Right lung (tissue), 5 donors: Measurements from ENCODE around the gene CDH26. TPM values are rescaled to one million over a fixed set of nuclear protein-coding genes. Genes with fewer than 3 reads are reported as not detected.
"Not testable (repeated sequence)": the region's sequence is repeated elsewhere in the genome, so short reads cannot be mapped to it uniquely, and the experiment has no call there.

Source experiments
- DNase-seq, 2 donors: peaks; one replicate each; pipeline ENCODE4 v3.0.0-alpha.2; 2013
- polyA plus RNA-seq, 5 donors: library from polyadenylated mRNA; unstranded; fragments of 120-200 nt; gene quantifications; one replicate each; pipeline versions ENCODE4 v1.2.1 to v1.2.3, GENCODE V29; 2013; ENCODE audit warnings: inconsistent platforms in 1 of 5, low replicate concordance in 1 of 5; ENCODE audit not compliant: insufficient read length in 5 of 5, insufficient read depth in 1 of 5

Gene CDH26
- polyA plus RNA-seq, 5 donors: 1.6 to 2.6 (median 2.2) TPM

DNA sequence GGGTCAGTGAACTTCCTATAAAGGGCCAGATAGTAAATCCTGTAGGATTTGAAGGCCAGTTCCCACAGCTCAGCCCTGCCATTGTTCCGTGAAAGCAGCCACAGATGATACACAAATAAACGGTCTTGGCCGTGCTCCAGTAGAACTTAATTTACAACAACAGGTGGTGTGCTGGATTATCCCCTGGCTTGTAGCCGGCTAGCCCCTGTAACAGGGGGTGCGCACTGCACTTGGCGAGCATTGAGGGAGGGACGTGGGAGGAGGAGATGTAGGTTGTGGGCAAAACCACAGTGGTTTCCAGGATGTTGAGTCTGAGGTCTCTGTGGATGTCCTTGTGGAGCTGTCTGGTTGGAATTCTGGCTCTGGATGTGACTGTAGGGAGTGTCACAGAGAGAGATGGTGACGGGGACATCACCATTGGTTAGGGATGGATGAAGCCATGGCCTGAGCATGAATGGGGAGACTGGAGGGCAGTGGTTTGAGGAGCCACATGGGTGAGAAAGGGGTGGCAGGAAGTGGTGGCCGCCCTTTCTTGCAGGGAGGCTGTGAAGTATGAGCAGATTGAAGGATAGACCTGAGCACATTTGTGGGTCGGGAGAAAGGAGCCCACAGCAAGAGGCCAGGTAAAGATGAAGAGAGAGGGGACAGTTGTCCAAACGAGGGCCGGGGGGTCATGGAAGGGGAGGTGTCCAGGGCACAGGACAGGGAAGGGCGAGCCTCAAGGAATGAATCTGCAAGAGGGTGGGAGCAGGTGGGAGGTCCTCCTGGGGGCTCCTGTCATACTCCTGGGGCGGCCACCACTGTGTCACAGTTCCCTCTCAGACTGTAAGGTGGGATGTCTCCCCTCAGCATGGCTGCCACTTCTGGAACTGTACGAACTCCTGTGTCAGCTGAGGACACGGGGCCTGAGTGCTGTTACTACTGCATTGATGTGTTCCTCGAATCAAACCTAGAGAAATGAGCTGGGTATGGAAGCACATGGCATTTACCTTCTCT is 53.6 kb downstream of the CDH26 start:
- no peak for DNase-seq

DNA sequence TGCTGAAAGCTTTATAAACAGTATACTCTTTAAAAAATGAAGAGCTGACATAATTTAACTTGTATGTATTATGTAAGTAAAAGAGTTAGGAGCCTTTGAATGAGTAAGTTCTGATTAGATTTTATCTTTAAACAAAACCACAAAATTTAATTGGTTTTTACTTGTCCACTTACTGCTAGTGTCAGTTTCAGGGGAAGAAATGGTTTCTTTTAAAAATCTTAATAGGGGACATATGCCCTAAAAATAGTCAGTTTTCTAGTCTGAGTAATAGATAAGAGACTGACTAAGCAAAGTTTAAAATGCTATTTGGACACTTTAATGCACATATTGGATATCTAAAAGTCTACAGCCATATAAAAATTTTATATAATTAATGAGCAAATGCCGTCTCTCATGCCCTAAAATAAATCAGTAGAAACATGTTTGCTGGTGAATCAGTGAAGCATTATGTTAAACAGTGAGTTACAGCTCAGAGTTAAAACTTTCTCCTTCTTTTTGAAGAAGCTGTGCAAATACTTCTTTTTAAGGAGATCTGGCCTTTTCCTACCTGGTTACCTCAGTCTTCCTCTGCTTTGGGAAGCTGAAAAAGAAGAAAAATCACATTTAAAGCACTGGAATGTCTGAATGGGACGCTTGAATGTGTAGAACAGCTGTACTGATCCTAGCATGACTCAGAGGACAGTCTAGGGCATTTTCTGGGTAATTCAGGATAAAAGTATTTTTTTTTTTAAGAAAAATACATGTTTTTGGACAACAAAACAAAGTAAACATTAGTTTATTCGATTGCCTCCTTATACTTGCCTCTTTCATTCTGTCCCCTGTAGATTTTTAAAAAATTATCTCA is 55.3 kb downstream of the CDH26 start:
- DNase-seq: no peak

DNA sequence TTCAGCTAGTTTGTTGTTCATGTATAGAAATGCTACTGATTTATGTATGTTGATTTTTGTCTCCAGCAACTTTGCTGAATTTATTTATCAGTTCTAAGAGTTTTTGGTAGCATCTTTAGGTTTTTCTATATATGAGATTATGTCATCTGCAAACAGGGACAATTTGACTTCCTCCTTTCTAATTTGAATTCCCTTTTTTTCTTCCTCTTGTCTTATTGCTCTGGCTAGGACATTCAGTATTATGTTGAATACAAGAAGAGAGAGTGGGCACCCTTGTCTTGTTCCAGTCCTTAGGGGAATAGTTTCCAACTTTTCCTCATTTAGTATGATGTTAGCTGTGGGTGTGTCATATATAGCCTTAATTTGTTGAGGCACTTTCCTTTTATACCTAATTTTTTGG is 58.2 kb downstream of the CDH26 start:
- DNase-seq: no peak

DNA sequence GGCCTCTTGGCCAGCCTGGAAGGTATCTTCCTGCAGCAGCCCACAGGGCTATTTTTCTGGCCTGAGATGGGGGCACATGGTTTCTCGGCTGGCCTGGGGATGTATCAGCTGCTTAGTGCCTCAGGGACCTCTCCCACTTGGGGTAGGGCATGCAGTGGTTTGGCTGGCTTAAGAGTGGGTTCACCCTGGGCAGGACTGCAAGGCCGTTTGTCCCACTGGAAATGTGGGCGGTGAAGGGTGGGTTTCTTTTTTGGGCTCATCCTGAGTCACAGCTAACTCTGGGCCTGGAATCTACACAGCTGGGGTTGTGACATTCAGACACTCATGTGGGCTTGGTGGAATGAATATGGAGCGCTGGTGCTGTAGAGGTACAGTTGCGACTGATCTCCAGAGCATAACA is 62.0 kb downstream of the CDH26 start:
- no peak for DNase-seq

DNA sequence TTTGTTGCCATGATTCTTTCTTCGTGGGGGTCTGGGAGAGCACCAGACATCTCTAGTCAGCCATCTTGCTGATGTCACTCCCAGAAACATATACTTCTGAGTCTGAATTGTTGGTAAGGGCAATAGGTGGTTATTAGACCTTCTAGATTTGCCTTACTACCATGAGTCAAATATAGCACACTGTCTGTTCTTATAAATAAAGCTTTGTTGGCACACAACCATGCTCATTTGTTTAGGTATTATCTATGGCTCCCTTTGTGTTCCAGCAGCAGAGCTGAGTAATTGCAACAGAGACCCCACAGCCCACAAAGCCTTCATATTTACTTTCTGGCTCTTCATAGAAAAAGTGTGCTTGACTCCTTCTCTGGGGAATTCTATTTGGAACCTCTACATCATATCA is 62.9 kb downstream of the CDH26 start:
- no peak for DNase-seq

DNA sequence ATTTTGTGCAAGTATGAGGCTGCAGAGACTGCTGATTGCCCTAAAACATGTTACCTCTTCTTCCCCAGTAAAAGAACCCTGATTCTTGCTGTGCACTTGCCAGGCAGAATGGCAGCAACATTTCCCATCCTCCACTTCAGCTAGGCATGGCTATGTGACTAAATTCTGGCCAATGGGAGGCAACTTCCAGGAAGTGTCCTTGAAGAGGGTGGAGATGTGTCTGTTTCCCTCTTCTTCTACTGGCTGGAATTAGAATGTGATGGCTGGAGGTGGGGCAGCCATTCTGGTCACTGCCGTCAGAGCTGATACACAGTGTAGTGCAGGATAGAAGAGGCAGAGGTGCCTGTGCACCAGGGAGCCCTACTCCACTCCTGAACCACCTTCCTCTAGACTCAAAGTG is 64.6 kb downstream of the CDH26 start:
- DNase-seq: no peak

DNA sequence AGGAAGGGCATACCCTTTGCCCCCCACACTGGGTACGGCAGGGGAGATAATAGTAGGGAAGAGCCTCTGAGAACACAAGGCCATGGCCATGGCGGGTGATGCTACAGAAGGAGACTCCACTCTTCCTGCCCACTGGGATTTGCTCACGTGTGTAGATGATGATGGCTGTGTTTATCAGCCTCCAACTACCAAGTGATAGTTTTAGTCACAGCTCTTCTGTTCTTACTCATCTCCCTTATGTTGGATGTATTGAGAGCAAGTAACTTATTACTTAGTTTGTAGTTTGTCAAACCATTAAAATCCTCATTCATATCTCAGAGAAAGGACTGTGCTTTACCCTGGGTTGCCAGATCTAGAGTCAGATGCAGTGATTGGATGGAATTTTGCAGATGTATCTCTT is 66.0 kb downstream of the CDH26 start:
- no peak for DNase-seq

DNA sequence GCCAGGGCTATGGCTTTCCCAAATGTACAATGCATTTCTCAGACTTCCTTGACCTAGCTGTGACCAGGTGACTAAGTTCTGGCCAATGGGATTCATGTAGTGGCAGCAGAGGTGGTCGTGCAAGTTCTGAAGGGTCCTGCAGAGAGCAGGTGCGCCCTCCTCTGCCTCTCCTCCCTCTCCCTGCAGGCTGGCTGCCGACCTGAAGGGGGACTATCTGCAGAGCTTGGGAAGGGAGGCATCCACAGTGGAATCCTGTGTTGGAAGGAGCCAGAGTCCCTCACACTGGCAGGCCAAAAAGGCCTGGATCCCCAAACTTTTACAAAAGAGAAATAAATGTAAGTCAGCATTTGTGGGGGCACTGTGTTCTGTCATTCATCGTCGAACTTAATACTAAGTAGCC is 66.6 kb downstream of the CDH26 start:
- DNase-seq: no peak

DNA sequence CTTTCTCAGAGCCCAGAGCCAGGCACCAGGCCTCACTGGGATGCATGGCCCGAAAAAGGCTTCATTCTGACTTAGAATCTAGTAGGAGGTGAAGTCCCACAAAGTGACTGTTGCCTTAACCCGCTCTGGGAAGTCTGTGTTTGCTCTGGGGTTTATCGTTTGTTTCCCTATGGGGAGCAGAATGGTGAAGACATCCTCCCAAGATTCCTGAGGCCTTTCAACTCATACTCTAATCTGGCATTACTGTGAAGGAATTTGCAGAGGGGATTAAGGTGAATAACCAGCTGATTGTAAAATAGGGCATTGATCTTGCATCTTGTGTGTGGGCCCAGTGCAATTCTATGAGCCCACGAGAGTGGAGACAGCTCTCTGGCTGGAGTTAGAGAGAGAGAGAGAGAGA is 67.8 kb downstream of the CDH26 start:
- no peak for DNase-seq

DNA sequence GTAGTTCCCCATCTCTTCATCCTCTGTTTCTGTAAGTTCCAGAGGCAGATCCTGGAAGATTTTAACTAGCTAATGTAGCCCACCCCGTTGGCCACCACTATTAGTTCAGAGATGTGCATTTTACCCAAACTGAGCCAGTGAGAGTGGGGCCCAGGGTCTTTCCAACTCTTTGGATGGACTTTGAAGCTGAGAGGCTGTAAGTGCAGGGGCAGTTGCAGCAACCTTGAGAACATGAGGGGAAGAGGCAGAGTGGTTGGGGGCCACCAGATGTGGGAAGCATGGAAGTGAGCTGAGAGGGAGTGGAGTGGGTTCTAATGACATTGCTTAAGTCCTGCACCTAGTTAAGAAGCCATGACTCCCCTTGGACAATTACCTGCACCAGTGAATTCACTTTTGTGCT is 72.2 kb downstream of the CDH26 start:
- no peak for DNase-seq

DNA sequence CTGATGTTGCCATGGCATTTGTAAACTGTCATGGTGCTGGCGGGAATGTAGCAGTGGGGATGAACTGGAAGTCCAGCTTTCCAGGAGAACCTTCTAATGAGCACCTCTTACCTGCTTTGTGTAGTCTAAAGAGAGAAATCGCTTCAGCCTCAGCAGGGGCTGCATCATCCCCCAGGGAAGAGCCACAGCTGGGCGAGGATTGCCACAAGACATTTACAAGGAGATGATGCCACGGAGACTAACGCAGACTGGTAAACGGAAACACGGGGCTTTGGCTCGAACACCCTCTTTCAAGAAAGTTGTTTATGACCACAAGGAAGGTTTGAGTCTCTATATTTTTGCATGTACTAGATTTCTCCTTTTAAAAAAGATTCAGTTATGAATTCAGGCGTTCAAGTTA is 72.9 kb downstream of the CDH26 start:
- DNase-seq: no peak

DNA sequence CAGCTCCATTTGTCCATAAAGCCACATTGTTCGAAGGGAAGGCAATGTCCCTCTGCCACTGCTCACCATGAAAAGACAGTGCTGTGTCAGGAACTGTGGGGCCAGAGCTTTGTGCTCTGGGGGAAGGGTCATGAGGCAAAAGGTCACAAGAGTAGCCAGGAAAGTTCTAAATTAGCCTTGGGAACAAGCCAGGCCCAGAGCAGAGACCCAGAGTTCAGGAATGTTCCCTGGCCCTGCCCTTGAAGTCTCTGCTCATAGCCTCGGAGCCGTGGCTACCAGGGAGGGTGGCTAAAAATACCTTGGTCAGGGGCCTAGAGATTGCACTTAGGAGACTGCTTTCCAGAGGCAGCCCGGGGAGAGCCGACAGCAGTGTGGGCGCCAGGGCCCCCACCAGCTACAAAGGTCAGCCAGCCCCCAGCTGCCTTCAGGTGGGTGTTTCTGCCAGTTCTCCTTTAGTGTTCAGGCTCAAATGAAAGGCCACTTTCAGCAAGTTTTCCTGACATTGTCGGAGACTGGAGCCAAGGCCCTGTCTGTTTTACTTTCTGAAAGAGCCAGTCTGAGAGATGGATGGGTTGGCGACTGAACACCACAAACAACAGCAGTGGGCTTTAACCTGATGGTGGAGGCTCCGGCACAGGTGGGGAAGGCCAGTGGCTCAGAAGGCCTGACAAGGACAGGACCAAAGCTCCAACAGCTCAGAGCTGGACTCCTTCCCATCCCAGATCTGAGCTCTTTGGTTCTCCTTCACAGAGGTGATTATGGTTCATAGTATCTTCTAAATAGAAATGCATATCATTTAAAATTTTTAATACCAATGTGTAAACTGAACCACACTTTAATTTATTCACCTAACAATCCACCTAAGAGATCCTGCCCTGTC is 76.2 kb downstream of the CDH26 start:
- no peak for DNase-seq

DNA sequence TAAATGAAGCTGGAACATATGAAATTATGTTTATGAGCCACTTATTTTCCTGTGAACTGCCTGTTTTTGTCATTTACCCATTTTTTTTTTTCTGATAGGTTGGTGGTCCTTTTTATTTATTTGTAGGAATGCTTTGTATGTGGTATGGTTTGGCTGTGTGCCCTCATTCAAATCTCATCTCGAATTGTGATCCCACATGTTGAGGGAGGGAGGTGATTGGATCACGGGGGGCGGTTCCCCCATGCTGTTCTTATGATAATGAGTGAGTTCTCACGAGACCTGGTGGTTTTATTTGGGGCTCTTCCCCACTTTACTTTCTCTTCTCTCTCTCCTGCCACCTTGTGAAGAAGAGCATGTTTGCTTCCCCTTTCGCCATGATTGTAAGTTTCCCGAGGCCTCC is 77.3 kb downstream of the CDH26 start:
- no peak for DNase-seq

DNA sequence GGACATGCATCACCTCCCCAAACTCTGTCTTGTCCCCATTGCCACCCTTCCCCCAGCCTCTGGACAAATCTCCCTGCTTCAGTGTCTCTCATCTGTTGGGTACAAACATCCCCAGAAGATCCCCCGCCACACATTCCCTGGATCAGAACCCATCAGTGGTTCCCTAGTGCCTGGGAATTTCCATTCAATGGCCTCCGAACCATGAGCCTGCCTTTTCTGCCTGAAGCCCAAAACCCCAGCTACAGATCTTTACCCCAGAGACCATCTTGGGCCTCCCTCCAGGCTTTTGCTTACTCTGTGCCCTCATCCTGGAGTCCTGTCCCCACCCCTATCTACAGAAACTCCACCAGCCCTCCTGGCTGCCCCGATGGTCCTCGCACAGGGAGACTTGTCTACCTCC is 78.1 kb downstream of the CDH26 start:
- DNase-seq: no peak

DNA sequence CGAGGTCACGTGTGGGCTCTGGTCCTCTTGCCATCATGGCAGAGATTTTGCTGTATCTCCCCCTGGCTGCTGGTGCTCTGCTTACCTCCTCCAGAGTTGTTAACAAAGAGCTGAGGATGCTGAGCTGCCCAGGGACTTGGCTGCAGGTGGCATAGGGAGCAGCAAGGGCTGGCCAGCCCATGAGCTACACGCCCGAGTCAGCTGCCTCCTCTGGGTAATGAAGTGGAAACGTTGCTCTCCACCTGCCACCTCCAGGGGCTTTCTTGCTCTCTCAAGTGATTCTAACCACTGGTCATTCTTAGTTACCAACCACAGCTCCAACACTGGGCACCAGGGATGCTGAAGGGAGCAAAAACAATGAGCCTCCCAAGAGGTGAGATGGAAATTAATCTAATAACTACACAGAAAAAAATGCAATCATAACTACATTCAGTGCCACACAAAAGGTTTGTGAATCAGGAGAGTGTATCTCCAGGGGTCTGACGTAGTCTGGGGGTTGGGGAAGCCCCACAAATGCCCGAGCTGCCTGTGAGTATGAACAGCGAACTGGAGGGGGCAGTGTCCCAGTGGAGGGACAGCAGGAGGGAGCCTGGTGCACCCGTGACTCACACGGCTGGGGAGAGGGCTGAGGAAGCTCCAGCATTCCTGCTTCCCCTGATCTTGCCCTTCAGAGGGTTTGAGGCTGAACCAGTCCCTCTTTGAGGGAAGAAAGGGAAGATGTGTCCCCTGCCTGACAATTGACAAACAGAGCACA is 78.7 kb downstream of the CDH26 start:
- DNase-seq: no peak

DNA sequence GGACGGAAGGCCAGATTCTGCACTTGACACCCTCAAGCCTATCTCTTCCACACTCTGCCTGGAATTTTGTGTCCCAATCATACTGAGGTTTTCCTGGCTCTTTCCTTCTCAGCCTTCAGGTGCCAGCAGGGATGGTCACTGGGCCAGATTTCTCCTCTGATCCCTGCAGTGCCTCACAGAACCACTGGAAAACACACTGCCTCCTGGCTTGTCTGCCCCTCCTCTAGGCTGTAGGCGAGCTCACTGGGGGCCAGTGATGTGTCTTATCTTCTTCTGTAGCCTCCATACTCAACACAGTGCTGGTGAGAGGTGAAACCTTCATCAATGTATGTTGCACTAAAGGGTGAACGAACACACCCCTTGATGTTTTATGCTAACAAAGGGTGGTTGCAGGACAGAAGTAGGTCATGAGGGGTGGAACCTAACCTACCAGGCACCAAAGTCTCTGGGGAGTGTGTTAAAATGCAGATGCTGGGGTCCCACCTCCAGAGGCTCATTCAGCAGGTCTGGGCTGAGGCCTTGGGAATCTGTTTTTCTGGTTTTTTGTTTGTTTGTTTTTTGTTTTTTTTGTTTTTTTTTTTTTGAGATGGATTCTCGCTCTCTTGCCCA is 80.3 kb downstream of the CDH26 start:
- DNase-seq: no peak

DNA sequence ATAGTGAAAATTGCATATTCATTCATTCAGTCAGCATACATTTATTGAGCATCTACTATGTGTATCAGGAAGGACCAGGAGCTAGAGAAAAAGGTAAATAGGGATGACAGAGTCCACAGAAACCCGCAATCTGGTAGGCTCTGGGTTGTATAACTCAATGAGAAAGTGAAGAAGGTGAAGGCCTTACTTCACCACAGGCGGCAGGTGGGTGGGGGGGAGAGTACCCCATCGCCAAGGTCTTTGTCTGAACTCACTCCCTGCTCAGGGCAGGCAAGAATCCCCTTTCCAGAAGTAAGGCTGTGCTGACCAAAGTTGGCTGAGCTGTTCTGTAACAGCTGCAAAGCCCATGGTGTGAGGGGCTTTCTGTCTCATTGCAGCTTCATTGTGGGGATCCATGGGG is 81.3 kb downstream of the CDH26 start:
- no peak for DNase-seq

DNA sequence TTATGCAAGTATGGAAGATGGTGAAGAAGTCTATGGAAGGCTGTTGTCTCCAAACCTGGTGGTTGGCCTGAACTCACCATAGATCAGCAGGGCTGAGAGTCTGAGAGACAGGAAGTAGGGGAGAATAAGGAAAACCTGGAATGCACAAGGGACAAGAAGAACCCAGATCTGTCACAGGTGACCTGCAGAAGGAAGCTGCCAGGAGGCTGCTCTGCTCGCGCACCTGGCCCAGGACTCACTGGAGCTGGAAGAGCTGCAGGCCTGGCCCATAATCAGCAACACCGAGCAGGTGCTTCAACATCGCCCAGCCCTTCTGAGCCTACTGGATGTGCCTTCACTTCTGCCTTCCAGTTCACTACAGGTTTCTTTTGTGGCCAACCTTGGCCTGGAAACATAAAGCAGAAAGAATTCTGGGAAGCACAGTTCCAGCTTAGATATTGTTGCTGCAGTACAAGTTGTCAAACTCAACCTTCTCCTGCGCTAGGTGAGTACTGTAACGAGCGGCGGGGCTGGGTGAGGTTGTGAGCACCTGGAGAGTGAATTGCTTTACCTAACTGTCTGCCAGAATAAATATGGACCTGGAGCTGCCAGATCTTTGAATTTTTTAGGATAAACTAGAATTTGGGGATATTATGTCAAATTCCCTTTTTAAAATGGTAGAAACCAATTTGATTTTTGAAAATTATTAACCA is 82.4 kb downstream of the CDH26 start:
- DNase-seq: no peak

DNA sequence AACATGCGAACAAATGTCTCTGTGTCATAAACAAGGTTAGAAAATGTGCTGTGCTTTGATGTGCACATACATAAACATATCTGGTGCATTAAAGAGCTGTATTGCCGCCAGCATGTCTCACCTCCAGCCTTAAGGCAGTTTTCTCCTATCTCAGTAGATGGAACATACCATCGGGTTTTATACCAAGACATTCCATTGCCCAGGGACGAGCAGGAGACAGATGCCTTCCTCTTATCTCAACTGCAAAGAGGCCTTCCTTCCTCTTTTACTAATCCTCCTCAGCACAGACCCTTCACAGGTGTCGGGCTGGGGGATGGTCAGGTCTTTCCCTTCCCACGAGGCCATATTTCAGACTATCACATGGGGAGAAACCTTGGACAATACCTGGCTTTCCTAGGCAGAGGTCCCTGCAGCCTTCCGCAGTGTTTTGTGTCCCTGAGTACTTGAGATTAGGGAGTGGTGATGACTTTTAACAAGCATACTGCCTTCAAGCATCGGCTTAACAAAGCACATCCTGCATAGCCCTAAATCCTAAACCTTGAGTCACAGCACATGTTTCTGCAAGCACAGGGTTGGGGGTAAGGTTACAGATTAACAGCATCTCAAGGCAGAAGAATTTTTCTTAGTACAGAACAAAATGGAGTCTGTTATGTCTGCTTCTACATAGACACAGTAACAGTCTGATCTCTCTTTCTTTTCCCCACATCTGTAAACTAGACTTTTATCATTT is 83.4 kb downstream of the CDH26 start:
- not testable (repeated sequence) for DNase-seq
